Neuron (in vitro differentiated cells): ENCODE results near the gene PHLPP2.
"Not testable (repeated sequence)": the region's sequence is repeated elsewhere in the genome, so short reads cannot be mapped to it uniquely, and the experiment has no call there.

Experiments used
- H2AFZ ChIP-seq: one replicate; pipeline ENCODE4 v1.6.1; 2013; ENCODE audit warnings: low read depth, mild to moderate bottlenecking, inconsistent platforms, low read length, moderate library complexity
- H3K27me3 ChIP-seq: one replicate; pipeline ENCODE4 v1.6.1; 2013; ENCODE audit warnings: low read length; ENCODE audit not compliant: insufficient read depth
- H3K36me3 ChIP-seq: one replicate; pipeline ENCODE4 v1.6.1; 2013; ENCODE audit warnings: low read length; ENCODE audit not compliant: insufficient read depth
- H3K4me1 ChIP-seq: one replicate; pipeline ENCODE4 v1.6.1; 2013; ENCODE audit warnings: low read length; ENCODE audit not compliant: insufficient read depth
- H3K4me3 ChIP-seq: 2 replicates; pipeline ENCODE4 v1.5.1; 2013; ENCODE audit warnings: mild to moderate bottlenecking, low read length, moderate library complexity
- H3K9me3 ChIP-seq: one replicate; pipeline ENCODE4 v1.6.1; 2013; ENCODE audit warnings: low read length

PHLPP2 gene

GRCh38 chr16:71618429-71618828 is 106.1 kb downstream of the PHLPP2 start:
- Histone ChIP-seq H3K36me3 (no peaks in the 10 kb centered on the region), H3K9me3 (no peaks in the 10 kb centered on the region), H3K4me1 (no peaks in the 10 kb centered on the region), H3K4me3 (no peak overlapping the region), H2AFZ (no peak overlapping the region), H3K27me3 (peaks cover 5% of the 10 kb centered on the region)

- not testable (repeated sequence) for H3K36me3 ChIP-seq, H3K9me3 ChIP-seq, H3K27me3 ChIP-seq, H2AFZ ChIP-seq, H3K4me1 ChIP-seq, H3K4me3 ChIP-seq
Observed at GRCh38 chr16:71614956-71615355, 109.5 kb downstream of the PHLPP2 start.

- no peak overlapping the region for H3K4me3 ChIP-seq
- H3K36me3 ChIP-seq: no peaks in the 10 kb centered on the region
- H2AFZ ChIP-seq: no peak overlapping the region
- H3K9me3 ChIP-seq: no peaks in the 10 kb centered on the region
- no peaks in the 10 kb centered on the region for H3K4me1 ChIP-seq
- no peaks in the 10 kb centered on the region for H3K27me3 ChIP-seq
Observed at GRCh38 chr16:71610936-71611871, 113.3 kb downstream of the PHLPP2 start.

GRCh38 chr16:71610447-71610846 is 114.1 kb downstream of the PHLPP2 start:
- Histone ChIP-seq H3K9me3 (no peaks in the 10 kb centered on the region), H2AFZ (no peak overlapping the region), H3K4me1 (no peaks in the 10 kb centered on the region), H3K4me3 (no peak overlapping the region), H3K36me3 (no peaks in the 10 kb centered on the region), H3K27me3 (no peaks in the 10 kb centered on the region)

GRCh38 chr16:71609066-71609465 is 115.4 kb downstream of the PHLPP2 start:
- Histone ChIP-seq H3K4me1 (no peaks in the 10 kb centered on the region), H3K36me3 (no peaks in the 10 kb centered on the region), H3K4me3 (no peak overlapping the region), H3K27me3 (no peaks in the 10 kb centered on the region), H3K9me3 (no peaks in the 10 kb centered on the region), H2AFZ (no peak overlapping the region)

- Histone ChIP-seq H3K4me1 (no peaks in the 10 kb centered on the region), H3K9me3 (no peaks in the 10 kb centered on the region), H3K36me3 (no peaks in the 10 kb centered on the region), H3K4me3 (no peak overlapping the region), H3K27me3 (no peaks in the 10 kb centered on the region), H2AFZ (no peak overlapping the region)
Observed at GRCh38 chr16:71600822-71601221, 123.7 kb downstream of the PHLPP2 start.

- H3K4me1 ChIP-seq, H3K36me3 ChIP-seq, H3K4me3 ChIP-seq, H2AFZ ChIP-seq, H3K9me3 ChIP-seq, H3K27me3 ChIP-seq: not testable (repeated sequence)
Observed at GRCh38 chr16:71598426-71598825, 126.1 kb downstream of the PHLPP2 start.

- H3K4me1 ChIP-seq, H3K9me3 ChIP-seq, H2AFZ ChIP-seq, H3K4me3 ChIP-seq, H3K27me3 ChIP-seq, H3K36me3 ChIP-seq: not testable (repeated sequence)
Observed at GRCh38 chr16:71595340-71595826, 129.1 kb downstream of the PHLPP2 start.
